Ishikawa (cell line): ENCODE measurements around the gene BCAN.

Experiments used
- CEBPB ChIP-seq: IDR thresholded peaks from 2 replicates; pipeline ENCODE4 v1.6.1; 2012
- CREB1 ChIP-seq: IDR thresholded peaks from 2 replicates; pipeline ENCODE4 v1.6.1; 2012; ENCODE audit warnings: low read depth
- EGR1 ChIP-seq: IDR thresholded peaks from 2 replicates; pipeline ENCODE4 v1.6.1; 2012
- EP300 ChIP-seq: IDR thresholded peaks from 2 replicates; pipeline ENCODE4 v1.6.1; 2012; ENCODE audit warnings: borderline replicate concordance
- FOXM1 ChIP-seq: IDR thresholded peaks from 2 replicates; pipeline ENCODE4 v1.6.1; 2012; ENCODE audit warnings: low read depth, borderline replicate concordance
- NFIC ChIP-seq: IDR thresholded peaks from 2 replicates; pipeline ENCODE4 v1.6.1; 2012
- RAD21 ChIP-seq: IDR thresholded peaks from 2 replicates; pipeline ENCODE4 v1.6.1; 2012; ENCODE audit warnings: low read depth
- TAF1 ChIP-seq: IDR thresholded peaks from 2 replicates; pipeline ENCODE4 v1.6.1; 2012; ENCODE audit warnings: low read depth, mild to moderate bottlenecking
- TCF12 ChIP-seq: IDR thresholded peaks from 2 replicates; pipeline ENCODE4 v1.6.1; 2012; ENCODE audit warnings: low read depth
- TEAD4 ChIP-seq: IDR thresholded peaks from 2 replicates; pipeline ENCODE4 v1.6.1; 2012
- YY1 ChIP-seq: IDR thresholded peaks from 2 replicates; pipeline ENCODE4 v1.6.1; 2012; ENCODE audit warnings: low read depth
- ZBTB7A ChIP-seq: IDR thresholded peaks from 2 replicates; pipeline ENCODE4 v1.6.1; 2012; ENCODE audit warnings: low read depth
- TF ChIP-seq, protein P1 (sequence below): IDR thresholded peaks from 2 replicates; pipeline ENCODE4 v1.6.1; 2012
- TF ChIP-seq, protein P2 (sequence below): IDR thresholded peaks from 2 replicates; pipeline ENCODE4 v1.6.1; 2012
- TF ChIP-seq, protein P3 (sequence below): IDR thresholded peaks from 2 replicates; pipeline ENCODE4 v1.6.1; 2012; ENCODE audit warnings: low read depth, mild to moderate bottlenecking

BCAN gene

DNA sequence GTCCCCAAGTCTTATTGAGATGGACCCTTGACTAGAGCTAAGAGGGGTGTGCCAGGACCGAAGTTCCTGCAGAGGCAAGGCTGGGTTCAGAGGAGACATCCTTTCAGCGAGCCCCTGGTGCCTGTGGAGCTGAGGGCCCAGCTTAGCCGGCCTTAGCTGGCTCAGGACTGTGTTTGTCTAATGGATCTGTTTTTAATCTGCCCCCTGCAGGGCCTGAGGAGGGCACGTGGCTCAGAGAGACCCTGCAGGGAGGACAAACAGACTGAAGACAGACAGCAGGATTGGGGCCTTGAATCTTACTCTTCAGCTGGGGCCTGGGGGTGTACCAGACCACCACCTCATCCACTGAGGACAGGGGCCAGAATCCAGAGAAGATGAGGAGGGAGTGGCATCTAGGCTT, 61.8 kb downstream of the BCAN start:
- no peak for TF ChIP-seq FOXM1
- TF ChIP-seq CEBPB: no peak
- TF ChIP-seq RAD21: no peak
- TF ChIP-seq ZBTB7A: no peak
- TF ChIP-seq EGR1: no peak
- TF ChIP-seq, protein P1, sequence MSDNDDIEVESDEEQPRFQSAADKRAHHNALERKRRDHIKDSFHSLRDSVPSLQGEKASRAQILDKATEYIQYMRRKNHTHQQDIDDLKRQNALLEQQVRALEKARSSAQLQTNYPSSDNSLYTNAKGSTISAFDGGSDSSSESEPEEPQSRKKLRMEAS: no peak
- TF ChIP-seq YY1: no peak
- TF ChIP-seq, protein P2, sequence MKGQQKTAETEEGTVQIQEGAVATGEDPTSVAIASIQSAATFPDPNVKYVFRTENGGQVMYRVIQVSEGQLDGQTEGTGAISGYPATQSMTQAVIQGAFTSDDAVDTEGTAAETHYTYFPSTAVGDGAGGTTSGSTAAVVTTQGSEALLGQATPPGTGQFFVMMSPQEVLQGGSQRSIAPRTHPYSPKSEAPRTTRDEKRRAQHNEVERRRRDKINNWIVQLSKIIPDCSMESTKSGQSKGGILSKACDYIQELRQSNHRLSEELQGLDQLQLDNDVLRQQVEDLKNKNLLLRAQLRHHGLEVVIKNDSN: no peak
- TF ChIP-seq NFIC: no peak
- TF ChIP-seq TCF12: no peak
- TF ChIP-seq TEAD4: no peak

DNA sequence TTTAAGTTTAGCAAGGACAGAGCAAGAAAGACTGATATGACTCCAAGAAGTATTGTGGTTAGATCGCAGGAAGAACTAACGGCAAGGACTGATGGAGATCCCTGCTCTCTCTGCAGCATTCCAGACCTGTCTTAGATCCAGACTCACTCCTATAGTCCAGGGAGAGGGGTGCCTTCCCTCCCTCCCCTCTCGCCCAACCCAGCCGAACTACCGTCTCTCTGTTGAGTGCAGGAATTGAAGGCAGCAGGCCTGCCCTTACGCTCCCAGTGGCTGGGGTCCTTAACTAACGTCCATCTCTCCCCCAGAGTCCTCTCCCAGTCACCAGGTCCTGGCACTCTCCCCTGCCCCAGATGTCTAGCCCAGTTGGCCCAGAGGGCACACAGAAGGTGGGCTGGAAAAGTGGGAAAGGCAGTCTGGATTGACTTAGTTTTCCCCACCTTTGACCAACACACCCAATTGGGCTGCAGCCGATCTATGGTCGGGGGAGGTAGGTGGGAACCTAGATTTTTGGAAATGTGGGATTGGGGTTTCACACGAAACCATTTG, 62.3 kb downstream of the BCAN start:
- TF ChIP-seq NFIC: no peak
- TF ChIP-seq ZBTB7A: no peak
- TF ChIP-seq, protein P1: no peak
- TF ChIP-seq RAD21: no peak
- TF ChIP-seq FOXM1: no peak

DNA sequence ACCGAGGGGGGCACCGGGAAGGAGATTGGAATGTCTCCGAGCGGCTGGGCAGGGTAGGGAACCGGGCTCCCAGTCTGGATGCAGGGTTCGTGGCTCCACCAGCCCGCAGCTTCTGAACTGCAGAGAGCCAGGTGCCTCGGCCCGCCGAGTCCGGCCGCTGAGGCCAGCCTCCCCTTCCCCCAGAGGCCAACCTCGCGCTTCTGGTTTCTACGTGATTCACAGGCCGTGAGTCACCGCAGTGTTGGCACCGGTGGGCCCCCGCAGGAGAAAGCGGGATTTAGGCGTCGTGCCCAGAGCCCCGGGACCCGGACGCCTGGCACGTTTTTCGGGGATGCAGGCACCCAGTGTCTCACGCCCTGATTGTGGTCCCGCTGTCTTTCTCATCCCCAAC, 63.0 kb downstream of the BCAN start:
- TF ChIP-seq NFIC (peak; percentile 44), YY1 (0 out of 2 replicates have a peak, but pooled peaks have one; percentile 9), TCF12 (peak; percentile 19; the same call in 1 of the 2 replicates)
- TF ChIP-seq, protein P1: peak; percentile 80
- TF ChIP-seq, protein P2: no peak

DNA sequence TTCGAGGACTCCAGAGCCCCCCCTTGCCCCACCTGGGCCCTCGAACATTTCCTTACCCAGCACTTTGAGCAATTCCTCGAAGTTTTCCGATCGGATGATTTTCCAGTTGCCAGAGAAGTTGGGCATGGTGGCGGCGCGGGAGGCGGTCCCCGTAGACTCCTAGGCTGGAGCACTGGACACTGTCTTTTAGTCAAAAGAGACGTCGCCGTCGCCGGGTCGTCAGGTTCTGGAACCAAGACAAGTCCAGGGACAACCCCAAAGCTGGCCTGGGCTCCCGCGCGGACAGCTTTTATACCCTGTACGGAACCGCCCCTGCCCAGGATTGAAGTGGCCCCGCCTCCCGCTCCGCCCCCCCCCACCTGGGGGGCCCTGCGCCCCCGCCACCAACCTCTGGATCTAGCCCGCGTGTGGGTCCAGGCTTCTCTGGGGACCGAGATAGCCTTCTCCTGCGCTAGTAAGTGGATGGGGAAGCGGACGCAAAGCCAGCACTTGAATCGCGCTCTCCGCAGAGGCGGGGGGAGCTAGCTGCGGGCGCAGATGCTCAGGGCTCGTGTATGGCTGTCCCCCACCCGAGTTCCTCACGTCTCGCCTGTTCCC, 63.5 kb downstream of the BCAN start, which contains the start of gene CRABP2:
Gene CRABP2, minus strand, starts transcription at position 263 of the 597 bp plus-strand sequence. Its CDS starts 137 bp downstream, at position 126.
- TF ChIP-seq YY1 (0 out of 2 replicates have a peak, but pooled peaks have one; percentile 8), EGR1 (no peak), FOXM1 (no peak), NFIC (no peak), CREB1 (no peak), TCF12 (no peak), TEAD4 (no peak), RAD21 (no peak)
- TF ChIP-seq, protein P3, sequence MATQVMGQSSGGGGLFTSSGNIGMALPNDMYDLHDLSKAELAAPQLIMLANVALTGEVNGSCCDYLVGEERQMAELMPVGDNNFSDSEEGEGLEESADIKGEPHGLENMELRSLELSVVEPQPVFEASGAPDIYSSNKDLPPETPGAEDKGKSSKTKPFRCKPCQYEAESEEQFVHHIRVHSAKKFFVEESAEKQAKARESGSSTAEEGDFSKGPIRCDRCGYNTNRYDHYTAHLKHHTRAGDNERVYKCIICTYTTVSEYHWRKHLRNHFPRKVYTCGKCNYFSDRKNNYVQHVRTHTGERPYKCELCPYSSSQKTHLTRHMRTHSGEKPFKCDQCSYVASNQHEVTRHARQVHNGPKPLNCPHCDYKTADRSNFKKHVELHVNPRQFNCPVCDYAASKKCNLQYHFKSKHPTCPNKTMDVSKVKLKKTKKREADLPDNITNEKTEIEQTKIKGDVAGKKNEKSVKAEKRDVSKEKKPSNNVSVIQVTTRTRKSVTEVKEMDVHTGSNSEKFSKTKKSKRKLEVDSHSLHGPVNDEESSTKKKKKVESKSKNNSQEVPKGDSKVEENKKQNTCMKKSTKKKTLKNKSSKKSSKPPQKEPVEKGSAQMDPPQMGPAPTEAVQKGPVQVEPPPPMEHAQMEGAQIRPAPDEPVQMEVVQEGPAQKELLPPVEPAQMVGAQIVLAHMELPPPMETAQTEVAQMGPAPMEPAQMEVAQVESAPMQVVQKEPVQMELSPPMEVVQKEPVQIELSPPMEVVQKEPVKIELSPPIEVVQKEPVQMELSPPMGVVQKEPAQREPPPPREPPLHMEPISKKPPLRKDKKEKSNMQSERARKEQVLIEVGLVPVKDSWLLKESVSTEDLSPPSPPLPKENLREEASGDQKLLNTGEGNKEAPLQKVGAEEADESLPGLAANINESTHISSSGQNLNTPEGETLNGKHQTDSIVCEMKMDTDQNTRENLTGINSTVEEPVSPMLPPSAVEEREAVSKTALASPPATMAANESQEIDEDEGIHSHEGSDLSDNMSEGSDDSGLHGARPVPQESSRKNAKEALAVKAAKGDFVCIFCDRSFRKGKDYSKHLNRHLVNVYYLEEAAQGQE: no peak
- TF ChIP-seq, protein P1: peak; percentile 9; the same call in 1 of the 2 replicates

DNA sequence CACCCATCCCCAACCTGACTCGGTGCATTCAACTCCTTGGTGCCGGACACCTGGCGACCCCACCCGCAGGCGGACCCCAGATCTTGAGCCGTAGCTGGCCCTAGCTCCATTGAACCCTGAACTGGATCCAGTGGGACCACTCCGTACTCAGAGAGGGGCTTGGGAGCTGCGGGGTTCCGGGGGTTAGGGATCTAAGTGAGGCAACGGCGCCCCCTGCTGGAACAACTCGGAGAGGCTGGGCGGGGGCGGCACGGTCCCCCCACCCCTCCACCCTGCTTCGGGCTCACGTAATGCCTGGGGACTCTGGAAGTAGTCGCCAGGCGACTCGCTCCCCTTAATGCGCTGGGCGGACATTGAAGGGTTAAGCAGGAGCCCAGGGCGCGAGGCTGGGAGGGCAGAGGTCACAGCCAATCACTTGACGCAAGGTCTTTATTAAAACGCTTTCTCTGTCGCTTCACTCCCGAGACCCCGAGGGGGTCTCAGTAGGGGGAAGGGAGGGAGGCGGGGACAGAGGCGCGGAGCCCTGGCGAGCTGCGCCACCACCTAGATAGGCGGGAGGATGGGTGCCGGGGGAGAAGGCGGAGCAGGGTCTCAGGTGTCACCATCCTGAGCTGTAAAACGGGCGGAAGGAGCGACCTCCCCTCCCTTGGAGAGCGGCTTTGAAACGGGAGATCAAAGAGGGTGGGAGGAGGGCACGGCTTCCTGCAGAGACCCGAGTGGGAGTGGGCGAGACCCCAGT, 64.2 kb downstream of the BCAN start:
- TF ChIP-seq ZBTB7A: peak; percentile 98
- TF ChIP-seq YY1: 0 out of 2 replicates have a peak, but pooled peaks have one; percentile 26
- TF ChIP-seq, protein P3: no peak
- TF ChIP-seq, protein P1: peak; percentile 57
- 0 out of 2 replicates have a peak, but pooled peaks have one; percentile 13 for TF ChIP-seq CREB1
- TF ChIP-seq NFIC: no peak
- TF ChIP-seq, protein P2: no peak
- no peak for TF ChIP-seq CEBPB
- TF ChIP-seq TCF12: 0 out of 2 replicates have a peak, but pooled peaks have one; percentile 43
- peak; percentile 78 for TF ChIP-seq RAD21
- no peak for TF ChIP-seq TEAD4
- peak; percentile 95 for TF ChIP-seq EGR1
- no peak for TF ChIP-seq FOXM1
- no peak for TF ChIP-seq TAF1
- TF ChIP-seq EP300: no peak
